ENCODE measurements around the gene CATSPERB.
A peak's percentile ranks its signal among the peaks of the same experiment; 100 is the strongest.
"Not testable (repeated sequence)": the region's sequence is repeated elsewhere in the genome, so short reads cannot be mapped to it uniquely, and the experiment has no call there.

The CATSPERB gene

GRCh38 chr14:91573528-91573893 lies 158.4 kb downstream of the CATSPERB start:
- TF ChIP-seq CTCF (IDR thresholded peaks at IDR 0.05; ENCODE audit: low read depth, low read length) (no peak), EZH2phosphoT487 (IDR thresholded peaks at IDR 0.05; ENCODE audit: low read depth) (no peak)
- Histone ChIP-seq H3K36me3 (replicated peaks; ENCODE audit: low read depth, low read length) (no peaks in the 10 kb centered on the region), H4K20me1 (ENCODE audit: insufficient read depth, low read length) (no peaks in the 10 kb centered on the region), H3K27me3 (ENCODE audit: low read depth, low read length) (peaks cover 14% of the 10 kb centered on the region), H3K9me3 (ENCODE audit: insufficient read depth, low read length) (no peaks in the 10 kb centered on the region; the same call in 1 of the 2 replicates), H2AFZ (ENCODE audit: low read depth, low read length) (0 out of 2 replicates have a peak overlapping the region, but pooled peaks have one; percentile 75), H3K79me2 (ENCODE audit: low read length) (no peaks in the 10 kb centered on the region), H3K4me2 (ENCODE audit: low read length) (peak overlapping the region; percentile 77), H3K4me3 (ENCODE audit: low read length) (peak overlapping the region; percentile 74), H3K4me1 (ENCODE audit: low read length) (peaks cover 8% of the 10 kb centered on the region), H3K9ac (ENCODE audit: low read length) (peak overlapping the region; percentile 41; the same call in 1 of the 2 replicates), H3K27ac (ENCODE audit: low read length) (no peak overlapping the region)

GRCh38 chr14:91570021-91570420 lies 161.9 kb downstream of the CATSPERB start:
- Histone ChIP-seq H4K20me1 (ENCODE audit: insufficient read depth, low read length) (no peaks in the 10 kb centered on the region), H2AFZ (ENCODE audit: low read depth, low read length) (no peak overlapping the region), H3K4me2 (ENCODE audit: low read length) (no peak overlapping the region), H3K79me2 (ENCODE audit: low read length) (no peaks in the 10 kb centered on the region), H3K9me3 (ENCODE audit: insufficient read depth, low read length) (no peaks in the 10 kb centered on the region), H3K36me3 (replicated peaks; ENCODE audit: low read depth, low read length) (no peaks in the 10 kb centered on the region), H3K4me1 (ENCODE audit: low read length) (peaks cover 8% of the 10 kb centered on the region), H3K9ac (ENCODE audit: low read length) (no peak overlapping the region), H3K4me3 (ENCODE audit: low read length) (no peak overlapping the region), H3K27me3 (ENCODE audit: low read depth, low read length) (peaks cover 14% of the 10 kb centered on the region), H3K27ac (ENCODE audit: low read length) (no peak overlapping the region)
- TF ChIP-seq CTCF (IDR thresholded peaks at IDR 0.05; ENCODE audit: low read depth, low read length) = no peak
- TF ChIP-seq EZH2phosphoT487 (IDR thresholded peaks at IDR 0.05; ENCODE audit: low read depth) = no peak

GRCh38 chr14:91569301-91569700 lies 162.6 kb downstream of the CATSPERB start:
- TF ChIP-seq EZH2phosphoT487 (IDR thresholded peaks at IDR 0.05; ENCODE audit: low read depth) (no peak), CTCF (IDR thresholded peaks at IDR 0.05; ENCODE audit: low read depth, low read length) (no peak)
- H4K20me1 ChIP-seq (ENCODE audit: insufficient read depth, low read length) = no peaks in the 10 kb centered on the region
- no peaks in the 10 kb centered on the region for H3K79me2 ChIP-seq (ENCODE audit: low read length)
- no peaks in the 10 kb centered on the region for H3K36me3 ChIP-seq (replicated peaks; ENCODE audit: low read depth, low read length)
- no peak overlapping the region for H3K9ac ChIP-seq (ENCODE audit: low read length)
- no peak overlapping the region for H2AFZ ChIP-seq (ENCODE audit: low read depth, low read length)
- H3K27ac ChIP-seq (ENCODE audit: low read length) = no peak overlapping the region
- H3K4me2 ChIP-seq (ENCODE audit: low read length) = no peak overlapping the region
- no peak overlapping the region for H3K4me3 ChIP-seq (ENCODE audit: low read length)
- H3K4me1 ChIP-seq (ENCODE audit: low read length) = peaks cover 8% of the 10 kb centered on the region
- H3K27me3 ChIP-seq (ENCODE audit: low read depth, low read length) = peaks cover 7% of the 10 kb centered on the region
- H3K9me3 ChIP-seq (ENCODE audit: insufficient read depth, low read length) = no peaks in the 10 kb centered on the region

GRCh38 chr14:91568626-91569025 lies 163.3 kb downstream of the CATSPERB start:
- Histone ChIP-seq H3K4me1 (ENCODE audit: low read length) (peaks cover 6% of the 10 kb centered on the region), H3K4me2 (ENCODE audit: low read length) (no peak overlapping the region), H3K27me3 (ENCODE audit: low read depth, low read length) (peaks cover 6% of the 10 kb centered on the region; the same call in 1 of the 2 replicates), H2AFZ (ENCODE audit: low read depth, low read length) (no peak overlapping the region), H3K36me3 (replicated peaks; ENCODE audit: low read depth, low read length) (no peaks in the 10 kb centered on the region), H4K20me1 (ENCODE audit: insufficient read depth, low read length) (no peaks in the 10 kb centered on the region), H3K9ac (ENCODE audit: low read length) (no peak overlapping the region), H3K27ac (ENCODE audit: low read length) (no peak overlapping the region), H3K79me2 (ENCODE audit: low read length) (no peaks in the 10 kb centered on the region), H3K4me3 (ENCODE audit: low read length) (no peak overlapping the region), H3K9me3 (ENCODE audit: insufficient read depth, low read length) (no peaks in the 10 kb centered on the region)
- TF ChIP-seq EZH2phosphoT487 (IDR thresholded peaks at IDR 0.05; ENCODE audit: low read depth) = no peak
- peak; percentile 38; the same call in 1 of the 2 replicates for TF ChIP-seq CTCF (IDR thresholded peaks at IDR 0.05; ENCODE audit: low read depth, low read length)

- H3K4me1 ChIP-seq (ENCODE audit: low read length); H3K4me2 ChIP-seq (ENCODE audit: low read length); H3K9ac ChIP-seq (ENCODE audit: low read length); H3K4me3 ChIP-seq (ENCODE audit: low read length); H2AFZ ChIP-seq (ENCODE audit: low read depth, low read length); H3K27ac ChIP-seq (ENCODE audit: low read length); H4K20me1 ChIP-seq (ENCODE audit: insufficient read depth, low read length); H3K9me3 ChIP-seq (ENCODE audit: insufficient read depth, low read length); H3K36me3 ChIP-seq (replicated peaks; ENCODE audit: low read depth, low read length); H3K79me2 ChIP-seq (ENCODE audit: low read length); H3K27me3 ChIP-seq (ENCODE audit: low read depth, low read length): not testable (repeated sequence)
These were observed 164.1 kb downstream of the CATSPERB start for GRCh38 chr14:91567827-91568226.

All from OCI-LY3 (cell line).